ENCODE measurements around the gene EDAR.

- TF ChIP-seq POLR2A (IDR thresholded peaks at IDR 0.05; ENCODE audit: low read depth) = no peak
- TF ChIP-seq CTCF (IDR thresholded peaks at IDR 0.05) = no peak
Measured at GRCh38 chr2:108919571-108920373, 69.2 kb downstream of the EDAR start.

All from esophagus muscularis mucosa (tissue), 3 donors.